PC-3 (cell line): ENCODE data around the gene GAB1. TPM values are rescaled to one million over a fixed set of nuclear protein-coding genes. Genes with fewer than 3 reads are reported as not detected.

Experiments
- ATAC-seq: fragments of 200-7000 bp; cut with Tn5 transposase; 2 replicates; pipeline ENCODE4 v1.9.1; 2020; ENCODE audit warnings: mild to moderate bottlenecking, moderate library complexity
- BruUV-seq: library from RNA; stranded (reverse); fragments of 400-500 nt; replicated peaks from 2 replicates; lab custom pipeline; 2021; lab: Mats Ljungman, UMichigan
- CTCF ChIA-PET: fragments of 300-600 bp; sonication (Branson Sonifier 250); formaldehyde crosslinking; loops from one replicate; lab custom pipeline; 2022; ENCODE audit warnings: antibody characterized with exemption; lab: Charles Lee
- POLR2A ChIA-PET: fragments of 300-600 bp; sonication (Branson Sonifier 250); formaldehyde crosslinking; loops from one replicate; lab custom pipeline; 2022; ENCODE audit warnings: antibody characterized with exemption; ENCODE audit not compliant: unreplicated experiment; lab: Charles Lee
- DNase-seq: peaks from one replicate; pipeline ENCODE4 v3.0.0-alpha.2; 2015
- H2AFZ ChIP-seq: fragments of 300-600 bp; sonication (generic); 2 replicates; pipeline ENCODE4 v1.6.0; 2016; ENCODE audit warnings: antibody characterized with exemption, low read length
- H3F3A ChIP-seq: fragments of 300-600 bp; sonication (generic); one replicate; pipeline ENCODE4 v1.6.0; 2017; ENCODE audit warnings: antibody characterized with exemption, low read length, control low read depth, mild to moderate bottlenecking; ENCODE audit not compliant: unreplicated experiment
- H3K27ac ChIP-seq: fragments of 300-600 bp; sonication (generic); 2 replicates; pipeline ENCODE4 v1.5.1; 2016; ENCODE audit warnings: mild to moderate bottlenecking, low read length
- H3K27me3 ChIP-seq: fragments of 300-600 bp; sonication (generic); 2 replicates; pipeline ENCODE4 v1.6.1; 2016; ENCODE audit warnings: low read length, mixed read lengths
- H3K36me3 ChIP-seq: fragments of 300-600 bp; sonication (generic); 2 replicates; pipeline ENCODE4 v1.6.1; 2016; ENCODE audit warnings: low read depth, mixed run types, low read length, mixed read lengths
- H3K4me1 ChIP-seq: fragments of 300-600 bp; sonication (generic); 2 replicates; pipeline ENCODE4 v1.5.1; 2016; ENCODE audit warnings: low read length; ENCODE audit not compliant: insufficient read depth
- H3K4me2 ChIP-seq: fragments of 300-600 bp; sonication (generic); 2 replicates; pipeline ENCODE4 v1.6.0; 2016; ENCODE audit warnings: low read length
- H3K4me3 ChIP-seq: fragments of 300-600 bp; sonication (generic); 2 replicates; pipeline ENCODE4 v1.5.1; 2016; ENCODE audit warnings: mild to moderate bottlenecking, low read length, mixed read lengths
- H3K79me2 ChIP-seq: fragments of 300-600 bp; sonication (generic); 2 replicates; pipeline ENCODE4 v1.6.1; 2017; ENCODE audit warnings: low read length, mixed read lengths
- H3K9ac ChIP-seq: fragments of 300-600 bp; sonication (generic); 2 replicates; pipeline ENCODE4 v1.6.0; 2016; ENCODE audit warnings: mild to moderate bottlenecking, low read length
- H3K9me2 ChIP-seq: fragments of 300-600 bp; sonication (generic); replicated peaks from 2 replicates; pipeline ENCODE4 v1.6.1; 2016; ENCODE audit warnings: mixed run types, low read length, mixed read lengths
- H3K9me3 ChIP-seq: fragments of 300-600 bp; sonication (generic); 2 replicates; pipeline ENCODE4 v1.6.1; 2016; ENCODE audit warnings: low read length, mixed read lengths
- H4K20me1 ChIP-seq: fragments of 300-600 bp; sonication (generic); 2 replicates; pipeline ENCODE4 v1.6.1; 2016; ENCODE audit warnings: low read length, mixed read lengths
- EZH2 ChIP-seq: fragments of 300-600 bp; sonication (generic); IDR thresholded peaks from one replicate; pipeline ENCODE4 v1.6.1; 2017; ENCODE audit warnings: antibody characterized with exemption, mild to moderate bottlenecking, low read length; ENCODE audit not compliant: unreplicated experiment
- EZH2phosphoT487 ChIP-seq: fragments of 300-600 bp; sonication (generic); IDR thresholded peaks from 2 replicates; pipeline ENCODE4 v1.6.1; 2018; ENCODE audit warnings: mild to moderate bottlenecking, antibody characterized with exemption, low read length, borderline replicate concordance
- intact Hi-C: fragments of 100-400 bp; cut with micrococcal nuclease; formaldehyde crosslinking; loops from 2 replicates; pipeline ENCODE4 v1.9.0; 2023
- total RNA-seq: library from RNA; depleted of rRNA; stranded (reverse); fragments of >200 nt; gene quantifications from 2 replicates; pipeline ENCODE4 v1.2.3, GENCODE V29; 2014
- TF ChIP-seq, protein P1 (sequence below): fragments of 300-600 bp; sonication (generic); conservative IDR thresholded peaks from 2 replicates; pipeline ENCODE4 v1.5.1; 2017; ENCODE audit warnings: antibody characterized with exemption, low read depth, mild to moderate bottlenecking, low read length

GAB1 gene
- total RNA-seq, 1 experiment from 2014 or later: 4.9 TPM

DNA sequence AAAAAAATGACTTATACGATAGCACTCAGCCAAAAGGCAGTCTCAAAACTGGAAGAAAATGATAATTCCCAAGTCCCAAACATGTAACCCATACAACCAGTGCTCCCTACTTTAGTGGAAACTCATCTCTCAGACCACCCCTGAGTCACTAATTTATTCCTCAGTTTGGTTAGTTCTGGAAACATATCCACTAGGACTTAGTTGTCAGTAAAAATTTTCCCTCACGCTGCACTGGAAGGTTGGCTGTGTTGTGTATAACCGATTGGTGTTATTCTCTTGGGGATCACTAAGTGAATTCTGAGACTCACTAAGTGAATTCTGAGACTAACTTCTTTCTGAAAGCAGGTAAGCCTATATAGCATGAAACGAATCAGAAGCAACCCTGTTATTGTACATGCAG lies 48.5 kb upstream of the GAB1 start:
- DNase-seq: no peak
- no TSS peak for BruUV-seq

DNA sequence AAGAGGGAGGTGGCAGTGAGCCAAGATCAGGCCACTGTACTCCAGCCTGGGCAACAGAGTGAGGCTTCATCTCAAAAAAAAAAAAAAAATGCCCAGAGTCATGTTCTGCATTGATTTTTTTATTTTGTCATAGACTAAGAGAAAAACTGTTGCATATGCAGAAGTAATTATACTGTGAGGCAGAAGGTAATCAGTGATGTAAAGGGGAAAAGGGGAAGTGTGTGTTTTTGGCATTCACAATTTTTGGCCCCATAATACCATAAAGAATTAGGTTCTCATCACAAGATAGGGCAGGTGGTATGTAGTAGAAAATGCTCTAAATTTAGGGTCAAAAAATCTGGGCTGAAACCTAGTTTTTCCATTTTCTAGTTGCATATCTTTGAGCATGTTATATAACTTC lies 47.3 kb upstream of the GAB1 start:
- ChIA-PET CTCF (no interaction called here), POLR2A (no interaction called here)
- no peak overlapping the region for H3K4me3 ChIP-seq
- intact Hi-C loops: no loop called here
- no peak overlapping the region for H3K9ac ChIP-seq
- H3F3A ChIP-seq: no peaks in the 10 kb centered on the region
- DNase-seq (no peak), ATAC-seq (no peak)
- no peak for TF ChIP-seq EZH2
- TF ChIP-seq, protein P1, sequence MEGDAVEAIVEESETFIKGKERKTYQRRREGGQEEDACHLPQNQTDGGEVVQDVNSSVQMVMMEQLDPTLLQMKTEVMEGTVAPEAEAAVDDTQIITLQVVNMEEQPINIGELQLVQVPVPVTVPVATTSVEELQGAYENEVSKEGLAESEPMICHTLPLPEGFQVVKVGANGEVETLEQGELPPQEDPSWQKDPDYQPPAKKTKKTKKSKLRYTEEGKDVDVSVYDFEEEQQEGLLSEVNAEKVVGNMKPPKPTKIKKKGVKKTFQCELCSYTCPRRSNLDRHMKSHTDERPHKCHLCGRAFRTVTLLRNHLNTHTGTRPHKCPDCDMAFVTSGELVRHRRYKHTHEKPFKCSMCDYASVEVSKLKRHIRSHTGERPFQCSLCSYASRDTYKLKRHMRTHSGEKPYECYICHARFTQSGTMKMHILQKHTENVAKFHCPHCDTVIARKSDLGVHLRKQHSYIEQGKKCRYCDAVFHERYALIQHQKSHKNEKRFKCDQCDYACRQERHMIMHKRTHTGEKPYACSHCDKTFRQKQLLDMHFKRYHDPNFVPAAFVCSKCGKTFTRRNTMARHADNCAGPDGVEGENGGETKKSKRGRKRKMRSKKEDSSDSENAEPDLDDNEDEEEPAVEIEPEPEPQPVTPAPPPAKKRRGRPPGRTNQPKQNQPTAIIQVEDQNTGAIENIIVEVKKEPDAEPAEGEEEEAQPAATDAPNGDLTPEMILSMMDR: no peak
- TF ChIP-seq EZH2phosphoT487: no peak
- no peaks in the 10 kb centered on the region for H3K9me3 ChIP-seq
- no peaks in the 10 kb centered on the region for H3K27me3 ChIP-seq
- no peak overlapping the region for H3K4me2 ChIP-seq
- no peaks in the 10 kb centered on the region for H3K36me3 ChIP-seq
- H2AFZ ChIP-seq: no peak overlapping the region
- no peaks in the 10 kb centered on the region for H3K9me2 ChIP-seq
- no peaks in the 10 kb centered on the region for H3K4me1 ChIP-seq
- no TSS peak for BruUV-seq
- H3K27ac ChIP-seq: no peak overlapping the region
- H3K79me2 ChIP-seq: no peaks in the 10 kb centered on the region
- H4K20me1 ChIP-seq: no peaks in the 10 kb centered on the region

More for the DNA sequence above, 48.5 kb upstream of the GAB1 start:
- H3F3A ChIP-seq: no peaks in the 10 kb centered on the region
- H3K79me2 ChIP-seq: no peaks in the 10 kb centered on the region
- intact Hi-C loops: no loop called here
- no peak overlapping the region for H3K4me2 ChIP-seq
- no peak overlapping the region for H3K9ac ChIP-seq
- H3K9me3 ChIP-seq: no peaks in the 10 kb centered on the region
- TF ChIP-seq EZH2phosphoT487: no peak
- TF ChIP-seq, protein P1: no peak
- no peak for TF ChIP-seq EZH2
- H4K20me1 ChIP-seq: no peaks in the 10 kb centered on the region
- H3K27ac ChIP-seq: no peak overlapping the region
- ChIA-PET CTCF (no interaction called here), POLR2A (no interaction called here)
- H3K4me1 ChIP-seq: no peaks in the 10 kb centered on the region
- H2AFZ ChIP-seq: no peak overlapping the region
- H3K36me3 ChIP-seq: no peaks in the 10 kb centered on the region
- no peak overlapping the region for H3K4me3 ChIP-seq
- H3K27me3 ChIP-seq: no peaks in the 10 kb centered on the region
- H3K9me2 ChIP-seq: no peaks in the 10 kb centered on the region
- ATAC-seq: no peak

DNA sequence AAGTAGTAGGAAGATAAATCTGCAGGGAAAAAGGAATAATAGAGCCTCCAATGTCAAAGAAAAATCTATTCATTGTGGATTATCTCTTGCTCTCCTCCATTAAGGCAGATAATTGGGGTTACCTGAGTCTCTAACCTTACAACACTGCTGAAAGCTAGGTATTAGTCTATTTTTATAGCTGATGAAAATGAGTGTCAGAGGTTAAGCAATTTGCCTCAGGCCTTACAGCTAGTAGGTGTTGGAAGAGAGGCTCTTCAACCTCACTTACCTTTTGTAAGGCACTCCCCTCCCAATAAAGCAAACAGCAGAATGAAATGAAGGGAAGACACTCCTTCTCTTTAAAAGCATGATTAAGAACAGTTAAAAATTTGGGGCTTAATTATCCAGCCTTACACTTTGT lies 45.4 kb upstream of the GAB1 start:
- Histone ChIP-seq H3K27ac (no peak overlapping the region), H3K79me2 (no peaks in the 10 kb centered on the region), H3K9me3 (no peaks in the 10 kb centered on the region), H2AFZ (no peak overlapping the region), H3F3A (no peaks in the 10 kb centered on the region), H3K9ac (no peak overlapping the region), H3K27me3 (no peaks in the 10 kb centered on the region), H3K4me2 (no peak overlapping the region), H3K9me2 (no peaks in the 10 kb centered on the region), H3K4me3 (no peak overlapping the region), H4K20me1 (no peaks in the 10 kb centered on the region), H3K4me1 (no peaks in the 10 kb centered on the region), H3K36me3 (no peaks in the 10 kb centered on the region)
- ATAC-seq: no peak
- no TSS peak for BruUV-seq
- POLR2A ChIA-PET: no interaction called here
- CTCF ChIA-PET: no interaction called here
- intact Hi-C loops: no loop called here
- TF ChIP-seq, protein P1: no peak
- no peak for DNase-seq
